ENCODE data around the gene C6orf163.
A peak's percentile ranks its signal among the peaks of the same experiment; 100 is the strongest.
"Not testable (repeated sequence)": the region's sequence is repeated elsewhere in the genome, so short reads cannot be mapped to it uniquely, and the experiment has no call there.

Gene C6orf163

GRCh38 chr6:87322304-87323212, 22.1 kb upstream of the C6orf163 start, which contains the start of gene SMIM8:
Gene SMIM8, plus strand, starts transcription at chr6:87322588. Its CDS starts 14,444 bp downstream, at chr6:87337032.
- TF ChIP-seq CTCF (conservative IDR thresholded peaks at IDR 0.05; ENCODE audit: low read length) = peak; percentile 68
- peak; percentile 65 for DNase-seq (ENCODE audit: low read depth)
- peak within 1 kb of the TSS; percentile 97 for H3K4me3 ChIP-seq (ENCODE audit: low read length)

- not testable (repeated sequence) for DNase-seq (ENCODE audit: low read depth); H3K4me3 ChIP-seq (ENCODE audit: low read length)
These were observed 20.7 kb upstream of the C6orf163 start for GRCh38 chr6:87323880-87324279.

GRCh38 chr6:87330961-87331360, 13.7 kb upstream of the C6orf163 start:
- no peak for TF ChIP-seq CTCF (conservative IDR thresholded peaks at IDR 0.05; ENCODE audit: low read length)
- H3K4me3 ChIP-seq (ENCODE audit: low read length) = no peak overlapping the region
- no peak for DNase-seq (ENCODE audit: low read depth)

- DNase-seq (ENCODE audit: low read depth) = no peak
- no peak overlapping the region for H3K4me3 ChIP-seq (ENCODE audit: low read length)
- no peak for TF ChIP-seq CTCF (conservative IDR thresholded peaks at IDR 0.05; ENCODE audit: low read length)
These were observed 11.6 kb upstream of the C6orf163 start for GRCh38 chr6:87333033-87333432.

GRCh38 chr6:87333591-87334181, 10.9 kb upstream of the C6orf163 start:
- peak; percentile 53 for DNase-seq (ENCODE audit: low read depth)
- H3K4me3 ChIP-seq (ENCODE audit: low read length) = no peak overlapping the region
- no peak for TF ChIP-seq CTCF (conservative IDR thresholded peaks at IDR 0.05; ENCODE audit: low read length)

GRCh38 chr6:87334683-87335082, 9.9 kb upstream of the C6orf163 start:
- DNase-seq (ENCODE audit: low read depth) = peak; percentile 25
- no peak overlapping the region for H3K4me3 ChIP-seq (ENCODE audit: low read length)
- TF ChIP-seq CTCF (conservative IDR thresholded peaks at IDR 0.05; ENCODE audit: low read length) = no peak

- no peak for TF ChIP-seq CTCF (conservative IDR thresholded peaks at IDR 0.05; ENCODE audit: low read length)
- no peak for DNase-seq (ENCODE audit: low read depth)
- no peak overlapping the region for H3K4me3 ChIP-seq (ENCODE audit: low read length)
These were observed 8.2 kb upstream of the C6orf163 start for GRCh38 chr6:87336367-87336766.

Measured in AG10803 (cell line).